Vagina (tissue), 2 donors: ENCODE results near the gene ACOXL. TPM values are rescaled to one million over a fixed set of nuclear protein-coding genes. Genes with fewer than 3 reads are reported as not detected.

ENCODE experiments used
- DNase-seq, 2 donors: peaks; one replicate each; pipeline ENCODE4 v3.0.0-alpha.2; 2017; ENCODE audit errors: extremely low spot score in 2 of 2
- H3K27ac ChIP-seq: fragments of 200-600 bp; sonication (generic); one replicate; pipeline ENCODE4 v1.5.1; 2019
- H3K27me3 ChIP-seq: fragments of 200-600 bp; sonication (generic); one replicate; pipeline ENCODE4 v1.5.1; 2019
- H3K36me3 ChIP-seq, 2 donors: fragments of 200-600 bp; sonication (generic); one replicate each; pipeline ENCODE4 v1.5.1; 2017 to 2019
- H3K4me1 ChIP-seq: fragments of 200-600 bp; sonication (generic); one replicate; pipeline ENCODE4 v1.5.1; 2019
- H3K4me3 ChIP-seq, 2 donors: fragments of 200-600 bp; sonication (generic); 1 replicate in 1 of 2; 2 replicates in 1 of 2; pipeline ENCODE4 v1.5.1; 2016 to 2019
- H3K9me3 ChIP-seq: fragments of 200-600 bp; sonication (generic); one replicate; pipeline ENCODE4 v1.5.1; 2019
- CTCF ChIP-seq, 3 experiments: fragments of 450-650 bp in 2 of 3; fragments of 200-600 bp in 1 of 3; sonication (generic) in 1 of 3; IDR thresholded peaks; one replicate each; pipeline ENCODE4 v1.5.1; 2017 to 2019; ENCODE audit warnings: antibody characterized with exemption in 3 of 3, mild to moderate bottlenecking in 2 of 3, moderate library complexity in 2 of 3
- POLR2A ChIP-seq, 2 donors: fragments of 450-650 bp; IDR thresholded peaks; one replicate each; pipeline ENCODE4 v1.6.1; 2017; ENCODE audit warnings: antibody characterized with exemption in 2 of 2, mild to moderate bottlenecking in 2 of 2, moderate library complexity in 2 of 2
- POLR2AphosphoS5 ChIP-seq, 2 donors: sonication (generic); formaldehyde crosslinking; IDR thresholded peaks; one replicate each; pipeline ENCODE4 v1.9.0; 2017; ENCODE audit warnings: antibody characterized with exemption in 2 of 2, mild to moderate bottlenecking in 2 of 2, low read depth in 1 of 2; ENCODE audit not compliant: insufficient read depth in 1 of 2
- intact Hi-C: fragments of 100-400 bp; cut with DNase I; formaldehyde crosslinking; loops from one replicate; pipeline ENCODE4 v1.15.1; 2023
- total RNA-seq: library from RNA; depleted of rRNA; stranded (reverse); fragments of >200 nt; gene quantifications from one replicate; pipeline ENCODE4 v1.2.3, GENCODE V29; 2016

Gene ACOXL
- total RNA-seq, 1 donor from 2014 or later, result not detected

GRCh38 chr2:110810404-110810803 is 78.0 kb downstream of the ACOXL start:
- no peak for DNase-seq
- Histone ChIP-seq H3K27me3 (no peaks in the 10 kb centered on the region), H3K36me3 (no peaks in the 10 kb centered on the region), H3K27ac (no peak overlapping the region), H3K9me3 (no peaks in the 10 kb centered on the region), H3K4me3 (no peak overlapping the region), H3K4me1 (no peaks in the 10 kb centered on the region)
- TF ChIP-seq POLR2A (IDR thresholded peaks at IDR 0.05) (no peak), POLR2AphosphoS5 (IDR thresholded peaks at IDR 0.05; ENCODE audit: insufficient read depth in 1 of 2, low read depth in 1 of 2) (no peak), CTCF (IDR thresholded peaks at IDR 0.05) (no peak)
- intact Hi-C loops, result no loop called here

- intact Hi-C loops, result no loop called here
- Histone ChIP-seq H3K27me3 (no peaks in the 10 kb centered on the region), H3K4me1 (no peaks in the 10 kb centered on the region), H3K9me3 (no peaks in the 10 kb centered on the region), H3K36me3 (no peaks in the 10 kb centered on the region), H3K27ac (no peak overlapping the region), H3K4me3 (no peak overlapping the region)
- TF ChIP-seq CTCF (IDR thresholded peaks at IDR 0.05) (no peak), POLR2A (IDR thresholded peaks at IDR 0.05) (no peak), POLR2AphosphoS5 (IDR thresholded peaks at IDR 0.05; ENCODE audit: insufficient read depth in 1 of 2, low read depth in 1 of 2) (no peak)
- DNase-seq, result no peak
These were observed 80.6 kb downstream of the ACOXL start for GRCh38 chr2:110812726-110813645.

GRCh38 chr2:110813896-110814295 is 81.5 kb downstream of the ACOXL start:
- Histone ChIP-seq H3K27me3 (no peaks in the 10 kb centered on the region), H3K36me3 (no peaks in the 10 kb centered on the region), H3K27ac (no peak overlapping the region), H3K4me3 (no peak overlapping the region), H3K4me1 (no peaks in the 10 kb centered on the region), H3K9me3 (no peaks in the 10 kb centered on the region)
- intact Hi-C loops, result no loop called here
- TF ChIP-seq POLR2AphosphoS5 (IDR thresholded peaks at IDR 0.05; ENCODE audit: insufficient read depth in 1 of 2, low read depth in 1 of 2) (no peak), CTCF (IDR thresholded peaks at IDR 0.05) (no peak), POLR2A (IDR thresholded peaks at IDR 0.05) (no peak)
- no peak for DNase-seq

GRCh38 chr2:110815938-110816337 is 83.6 kb downstream of the ACOXL start:
- no peaks in the 10 kb centered on the region for H3K27me3 ChIP-seq
- no peaks in the 10 kb centered on the region for H3K9me3 ChIP-seq
- H3K4me3 ChIP-seq, result no peak overlapping the region
- no peaks in the 10 kb centered on the region for H3K36me3 ChIP-seq
- no peaks in the 10 kb centered on the region for H3K4me1 ChIP-seq
- intact Hi-C loops, result no loop called here
- H3K27ac ChIP-seq, result no peak overlapping the region
- TF ChIP-seq POLR2AphosphoS5 (IDR thresholded peaks at IDR 0.05; ENCODE audit: insufficient read depth in 1 of 2, low read depth in 1 of 2) (no peak), CTCF (IDR thresholded peaks at IDR 0.05) (no peak), POLR2A (IDR thresholded peaks at IDR 0.05) (no peak)
- DNase-seq, result no peak
